Keratinocyte (primary cell): Measurements from ENCODE around the gene CDK14.

Source experiments
- EZH2 ChIP-seq: IDR thresholded peaks from one replicate; pipeline ENCODE4 v1.6.1; 2012; ENCODE audit warnings: inconsistent platforms, mild to moderate bottlenecking, low read length, moderate library complexity
- TF ChIP-seq, protein P1 (sequence below), 3 experiments: IDR thresholded peaks in 1 of 3; conservative IDR thresholded peaks in 1 of 3; optimal IDR thresholded peaks in 1 of 3; 2 replicates in 2 of 3; 3 replicates in 1 of 3; pipeline versions ENCODE3 to v1.5.1; 2011; ENCODE audit warnings: low read length in 3 of 3, mild to moderate bottlenecking in 3 of 3, moderate library complexity in 2 of 3, control low read depth in 1 of 3, inconsistent platforms in 1 of 3; ENCODE audit not compliant: insufficient read depth in 2 of 3; ENCODE audit errors: extremely low read depth in 1 of 3

DNA sequence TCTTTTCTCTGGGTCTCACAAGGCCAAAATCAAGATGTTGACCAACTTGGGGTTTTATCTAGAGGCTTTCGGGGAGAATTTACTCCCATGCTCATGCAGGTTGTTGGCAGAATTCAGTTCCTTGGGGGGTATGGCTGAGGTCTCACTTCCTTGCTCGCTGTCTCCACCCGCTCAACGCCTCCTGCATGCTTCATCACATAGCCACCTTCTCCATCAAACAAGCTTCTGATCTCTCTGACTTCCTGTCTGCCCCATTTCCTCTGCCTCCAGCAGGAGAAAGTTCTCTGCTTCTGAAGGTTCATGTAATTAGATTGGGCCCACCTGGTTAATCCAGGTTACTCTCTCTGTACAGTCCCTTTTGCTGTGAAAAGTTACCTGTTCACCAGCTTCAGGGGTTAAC lies 489.1 kb downstream of the CDK14 start:
- TF ChIP-seq, protein P1, sequence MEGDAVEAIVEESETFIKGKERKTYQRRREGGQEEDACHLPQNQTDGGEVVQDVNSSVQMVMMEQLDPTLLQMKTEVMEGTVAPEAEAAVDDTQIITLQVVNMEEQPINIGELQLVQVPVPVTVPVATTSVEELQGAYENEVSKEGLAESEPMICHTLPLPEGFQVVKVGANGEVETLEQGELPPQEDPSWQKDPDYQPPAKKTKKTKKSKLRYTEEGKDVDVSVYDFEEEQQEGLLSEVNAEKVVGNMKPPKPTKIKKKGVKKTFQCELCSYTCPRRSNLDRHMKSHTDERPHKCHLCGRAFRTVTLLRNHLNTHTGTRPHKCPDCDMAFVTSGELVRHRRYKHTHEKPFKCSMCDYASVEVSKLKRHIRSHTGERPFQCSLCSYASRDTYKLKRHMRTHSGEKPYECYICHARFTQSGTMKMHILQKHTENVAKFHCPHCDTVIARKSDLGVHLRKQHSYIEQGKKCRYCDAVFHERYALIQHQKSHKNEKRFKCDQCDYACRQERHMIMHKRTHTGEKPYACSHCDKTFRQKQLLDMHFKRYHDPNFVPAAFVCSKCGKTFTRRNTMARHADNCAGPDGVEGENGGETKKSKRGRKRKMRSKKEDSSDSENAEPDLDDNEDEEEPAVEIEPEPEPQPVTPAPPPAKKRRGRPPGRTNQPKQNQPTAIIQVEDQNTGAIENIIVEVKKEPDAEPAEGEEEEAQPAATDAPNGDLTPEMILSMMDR (optimal IDR thresholded peaks at IDR 0.05 in 1 of 3, IDR thresholded peaks at IDR 0.05 in 1 of 3, conservative IDR thresholded peaks at IDR 0.05 in 1 of 3; ENCODE audit: extremely low read depth in 1 of 3, insufficient read depth in 2 of 3, low read length in 3 of 3), result no peak
- TF ChIP-seq EZH2, result no peak
